COLO668 (cell line): Measurements from ENCODE around the gene LRRFIP1.
A peak's percentile ranks its signal among the peaks of the same experiment; 100 is the strongest.
"Not testable (repeated sequence)": the region's sequence is repeated elsewhere in the genome, so short reads cannot be mapped to it uniquely, and the experiment has no call there.

Source experiments
- DNase-seq: peaks from one replicate; lab custom pipeline; 2025; ENCODE audit not compliant: unreplicated experiment; lab: John Stamatoyannopoulos, UW

LRRFIP1 gene

DNA sequence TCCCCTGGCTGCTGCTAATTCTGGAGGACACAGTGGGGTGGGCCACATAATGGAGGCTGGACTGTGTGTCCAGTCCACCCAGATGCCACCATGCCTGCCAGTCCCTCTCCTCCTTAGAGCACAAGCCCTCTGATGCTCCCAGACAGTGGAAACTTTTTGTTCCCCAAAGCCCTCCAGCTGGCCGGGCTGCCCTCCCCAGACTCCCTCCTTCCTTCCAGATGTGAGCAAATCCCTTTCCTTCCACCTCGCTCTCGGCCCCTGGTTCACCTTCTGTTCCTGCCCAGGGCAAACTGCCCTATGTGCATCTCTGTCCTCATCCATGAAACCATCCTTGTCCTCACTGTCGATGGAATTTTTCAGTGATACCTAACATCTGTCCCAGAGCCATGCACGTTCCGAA, 33.9 kb downstream of the LRRFIP1 start:
- DNase-seq = no peak

DNA sequence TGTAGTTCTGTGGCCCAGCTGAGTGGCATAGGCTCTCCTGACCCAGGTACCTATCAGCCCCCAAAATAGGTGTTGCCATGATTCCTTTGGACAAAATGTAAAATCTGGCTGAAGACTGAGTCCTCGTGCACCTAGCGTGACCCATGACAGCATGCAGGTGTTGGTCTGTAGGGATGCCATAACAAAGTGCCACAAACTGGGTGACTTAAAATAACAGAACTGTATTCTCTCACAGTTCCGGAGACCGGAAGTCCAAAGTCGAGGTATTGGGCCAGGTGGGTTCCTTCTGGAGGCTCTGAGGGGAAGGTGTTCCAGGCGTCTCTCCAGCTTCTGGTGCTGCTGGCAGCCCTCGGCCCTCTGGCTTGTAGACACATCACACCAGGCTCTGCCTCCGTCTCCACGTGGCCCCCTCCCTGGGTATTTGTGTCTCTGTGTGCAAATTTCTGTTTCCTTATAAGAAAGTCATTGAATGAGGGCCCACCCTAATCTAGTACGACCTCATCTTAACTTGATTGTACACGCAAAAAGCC, 34.5 kb downstream of the LRRFIP1 start:
- DNase-seq = no peak

DNA sequence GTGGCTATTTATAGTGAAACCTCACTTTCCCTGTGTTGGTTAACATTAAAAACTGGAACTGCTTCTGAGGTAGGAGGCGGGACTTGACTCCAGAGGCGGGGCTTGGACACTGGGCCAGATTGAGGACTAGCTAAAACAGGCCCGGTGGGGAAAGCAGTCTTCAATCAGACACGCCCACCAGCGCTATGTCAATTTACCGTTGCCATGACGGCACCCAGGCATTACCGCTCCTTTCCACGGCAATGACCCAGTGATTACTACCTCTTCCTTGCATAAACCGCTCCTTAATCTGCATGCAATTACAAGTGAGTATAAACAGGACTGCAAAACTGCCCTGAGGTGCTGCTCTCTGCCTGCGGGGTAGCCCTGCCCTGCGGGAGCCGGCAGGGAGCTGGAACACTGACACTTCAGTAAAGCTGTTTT, 35.3 kb downstream of the LRRFIP1 start:
- peak; percentile 82 for DNase-seq

DNA sequence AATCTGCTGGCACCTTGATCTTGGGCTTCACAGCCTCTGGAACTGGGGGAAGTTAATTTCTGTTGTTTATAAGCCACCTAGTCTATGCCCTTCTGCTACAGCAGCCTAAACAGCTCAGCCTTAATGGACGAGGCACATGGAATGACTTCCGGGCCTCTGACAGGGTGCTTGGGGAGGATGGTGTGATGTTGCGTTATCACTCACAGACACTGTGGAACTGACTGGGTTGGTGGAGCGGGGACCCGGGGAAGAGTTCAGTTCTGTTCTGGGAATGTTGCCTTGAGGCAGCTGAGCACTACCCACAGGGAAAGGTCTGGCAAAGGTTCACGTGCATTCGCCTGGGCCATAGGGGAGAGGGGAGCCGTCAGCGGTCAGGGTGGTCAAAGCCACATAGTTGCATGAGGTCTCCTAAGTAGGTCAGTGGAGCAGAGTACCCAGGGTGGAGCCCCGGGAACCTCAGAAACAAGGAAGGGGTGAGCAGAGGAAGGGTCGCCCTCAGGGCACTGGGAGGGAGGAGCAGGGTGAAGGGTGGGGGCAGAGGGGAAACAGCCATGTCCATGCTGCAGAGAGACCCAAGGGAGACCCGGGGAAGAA, 36.2 kb downstream of the LRRFIP1 start:
- DNase-seq = no peak

DNA sequence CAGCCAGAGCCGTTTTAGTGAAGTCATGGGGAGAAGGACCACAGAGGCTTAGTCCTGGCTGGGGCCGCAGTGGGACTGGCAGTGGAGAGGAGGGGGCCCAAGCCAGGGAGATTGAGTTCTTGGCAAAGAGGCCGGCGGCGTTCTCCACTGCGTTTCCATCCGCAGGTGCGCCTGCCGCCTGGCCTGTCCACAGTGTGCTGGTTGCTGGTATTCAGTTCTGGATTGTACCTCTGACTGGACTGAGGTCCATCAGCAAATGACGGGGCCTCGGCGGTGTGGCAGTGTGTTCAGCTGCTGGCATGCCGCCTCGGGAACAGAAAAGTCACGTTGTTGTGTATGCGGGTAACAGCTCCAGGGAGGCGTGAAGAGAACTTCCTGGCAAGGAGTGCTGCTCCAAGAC, 36.8 kb downstream of the LRRFIP1 start:
- no peak for DNase-seq

DNA sequence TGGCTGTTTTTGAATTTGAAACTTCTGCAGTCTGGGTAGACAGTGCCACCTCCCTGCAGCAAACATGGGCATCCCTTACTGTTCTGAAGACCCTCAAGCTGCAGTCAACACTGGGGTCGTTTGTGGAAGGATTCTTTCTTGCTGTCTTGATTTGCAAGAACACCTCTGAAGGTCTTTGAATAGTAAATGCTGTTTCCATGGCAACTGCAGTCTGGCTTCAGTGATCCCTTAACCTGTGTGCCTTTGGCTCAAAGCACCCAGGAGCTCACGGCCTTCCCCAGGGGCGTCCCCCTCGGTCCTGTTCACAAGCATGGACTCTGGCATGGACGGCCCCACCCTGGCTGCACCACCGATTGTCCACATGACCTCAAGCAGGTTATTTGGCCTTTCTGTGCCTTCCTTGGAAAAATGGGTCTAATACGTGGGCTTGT, 38.3 kb downstream of the LRRFIP1 start:
- no peak for DNase-seq

DNA sequence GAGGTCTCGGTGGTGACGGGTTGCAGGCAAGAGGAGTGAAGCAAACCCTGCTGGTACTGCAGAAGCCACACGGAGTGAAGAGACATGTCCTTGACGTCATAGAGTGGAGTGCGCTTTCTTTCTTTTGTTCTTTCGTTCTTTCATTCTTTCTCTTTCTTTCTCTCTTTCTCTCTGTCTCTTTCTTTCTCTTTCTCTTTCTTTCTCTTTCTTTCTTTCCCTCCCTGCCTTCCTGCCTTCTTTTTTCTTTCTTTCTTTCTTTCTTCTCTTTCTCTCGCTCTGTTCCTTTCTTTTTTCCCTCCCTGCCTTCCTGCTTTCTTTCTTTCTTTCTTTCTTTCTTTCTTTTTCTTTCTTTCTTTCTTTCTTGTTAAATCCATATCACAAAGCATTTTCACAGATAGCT, 39.2 kb downstream of the LRRFIP1 start:
- no peak for DNase-seq

DNA sequence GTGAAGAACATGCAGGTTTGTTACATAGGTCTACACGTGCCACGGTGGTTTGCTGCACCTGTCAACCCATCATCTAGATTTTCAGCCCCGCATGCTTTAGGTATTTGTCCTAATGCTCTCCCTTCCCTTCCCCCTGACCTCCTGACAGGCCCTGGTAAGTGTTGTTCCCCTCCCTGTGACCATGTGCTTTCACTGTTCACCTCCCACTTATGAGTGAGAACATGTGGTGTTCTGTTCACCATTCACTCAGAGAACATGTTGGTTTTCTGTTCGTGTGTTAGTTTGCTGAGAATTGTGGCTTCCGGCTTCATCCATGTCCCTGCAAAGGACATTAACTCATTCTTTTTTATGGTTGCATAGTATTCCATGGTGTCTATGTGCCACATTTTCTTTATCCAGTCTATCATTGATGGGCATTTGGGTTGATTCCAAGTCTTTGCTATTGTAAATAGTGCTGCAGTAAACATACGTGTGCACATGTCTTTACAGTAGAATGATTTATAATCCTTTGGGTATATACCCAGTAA, 39.7 kb downstream of the LRRFIP1 start:
- not testable (repeated sequence) for DNase-seq

DNA sequence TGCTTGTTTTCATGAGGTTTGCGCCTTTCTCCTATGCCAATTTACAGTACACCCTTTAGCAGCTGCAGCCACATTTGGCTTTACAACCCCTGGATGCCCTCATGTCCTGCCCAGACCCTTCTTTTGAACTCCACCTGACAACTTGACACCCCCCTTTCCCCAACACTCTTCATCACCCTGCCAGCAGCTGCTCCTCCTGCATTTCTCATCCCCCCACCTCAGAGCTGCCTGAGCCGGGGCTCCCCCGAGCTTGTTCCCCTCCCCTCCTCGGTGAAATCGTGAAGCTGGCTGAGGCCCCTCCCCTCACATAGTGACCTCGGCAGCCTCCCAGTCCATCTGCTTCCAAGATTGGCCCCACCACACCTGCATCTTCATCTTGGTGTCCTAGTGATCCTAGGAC, 40.5 kb downstream of the LRRFIP1 start:
- no peak for DNase-seq

DNA sequence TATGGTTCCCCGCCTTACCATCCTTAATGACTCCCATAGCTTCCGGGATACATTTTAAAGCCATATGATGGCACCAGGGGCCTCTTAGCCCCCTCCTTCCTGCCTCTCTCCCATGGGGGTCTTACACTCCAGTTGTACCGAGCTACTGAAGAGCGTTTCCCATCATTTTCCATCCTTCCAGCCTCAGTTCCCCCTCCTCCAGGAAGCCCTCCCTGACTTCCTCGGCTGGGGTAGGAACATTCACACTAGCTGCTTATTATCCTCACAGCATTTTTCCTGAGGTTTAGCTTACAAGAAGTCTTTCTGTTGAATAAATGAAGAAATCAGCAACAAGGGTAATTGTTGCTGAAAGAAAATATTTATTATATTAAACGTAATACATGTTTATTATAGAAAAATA, 41.1 kb downstream of the LRRFIP1 start:
- no peak for DNase-seq

DNA sequence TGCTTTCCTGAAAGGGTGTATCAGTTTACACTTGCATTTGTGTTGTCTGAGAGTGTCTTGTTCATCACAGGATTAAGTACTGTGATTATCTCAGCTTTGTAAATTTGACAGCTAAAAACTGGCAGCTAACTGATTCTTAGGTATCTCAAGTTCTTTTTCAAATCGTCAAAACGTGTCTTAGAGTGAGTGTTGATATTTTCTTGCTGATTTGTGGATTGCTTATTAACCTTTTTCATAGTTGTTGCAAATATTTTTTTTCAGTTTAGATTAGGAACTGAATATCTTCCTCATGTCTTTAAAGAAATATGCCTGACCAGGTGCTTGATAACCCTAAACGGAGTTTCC, 41.9 kb downstream of the LRRFIP1 start:
- no peak for DNase-seq

DNA sequence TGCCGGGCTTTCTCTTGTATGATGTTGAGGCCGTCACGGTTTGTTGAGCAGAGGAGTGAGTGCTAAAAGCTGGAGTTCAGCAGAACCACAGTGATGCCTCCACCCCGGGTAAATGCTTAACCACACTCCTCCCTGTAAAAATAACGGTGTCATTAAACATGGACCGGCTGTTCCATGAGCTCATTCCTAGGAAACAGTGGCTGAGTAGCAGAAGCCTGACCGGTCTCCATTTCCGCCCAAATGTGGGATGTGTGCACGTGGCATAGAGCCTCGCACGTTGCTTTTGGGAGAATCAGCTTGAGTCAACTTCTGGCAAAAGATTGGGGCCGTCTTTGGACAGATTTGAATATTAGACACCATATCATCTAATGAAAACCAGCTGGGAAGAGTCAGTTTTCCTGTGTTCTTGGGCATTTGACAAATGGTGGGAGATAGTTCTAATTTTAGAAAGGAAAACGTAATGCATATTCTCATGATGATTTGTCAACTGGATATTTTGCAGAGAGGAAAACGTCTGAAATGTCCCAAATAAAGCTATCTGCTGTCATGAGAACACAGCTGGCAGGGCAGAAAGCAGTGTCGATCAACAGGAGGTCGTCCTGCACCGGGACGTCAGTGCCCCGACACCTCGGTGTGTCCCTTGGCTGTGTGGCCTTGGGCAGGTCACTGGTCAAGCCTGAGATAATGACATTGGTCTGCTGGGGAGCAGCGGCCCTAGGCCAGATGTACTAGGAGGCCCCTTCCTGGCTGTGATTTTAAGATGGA, 42.4 kb downstream of the LRRFIP1 start:
- peak; percentile 90 for DNase-seq

DNA sequence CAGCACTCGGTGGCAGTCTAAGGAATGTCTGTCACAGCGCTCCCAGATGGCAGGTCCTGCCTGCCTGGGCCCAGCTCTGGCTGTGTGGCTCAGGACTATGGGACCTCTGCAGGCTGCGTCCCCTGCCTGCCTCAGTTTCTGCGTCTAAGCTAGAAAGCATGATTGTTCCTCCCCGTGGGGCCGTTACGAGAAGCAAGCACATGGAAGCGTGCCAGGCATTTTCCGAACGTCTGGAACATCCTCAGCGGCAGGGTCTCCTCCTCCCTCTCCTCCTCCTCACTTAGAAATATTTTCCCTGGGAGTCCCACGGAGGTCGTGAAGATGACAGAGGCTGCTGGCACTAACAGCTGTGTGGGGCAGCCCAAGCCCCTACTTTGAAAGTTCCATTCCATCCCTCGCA, 43.3 kb downstream of the LRRFIP1 start:
- DNase-seq = no peak

DNA sequence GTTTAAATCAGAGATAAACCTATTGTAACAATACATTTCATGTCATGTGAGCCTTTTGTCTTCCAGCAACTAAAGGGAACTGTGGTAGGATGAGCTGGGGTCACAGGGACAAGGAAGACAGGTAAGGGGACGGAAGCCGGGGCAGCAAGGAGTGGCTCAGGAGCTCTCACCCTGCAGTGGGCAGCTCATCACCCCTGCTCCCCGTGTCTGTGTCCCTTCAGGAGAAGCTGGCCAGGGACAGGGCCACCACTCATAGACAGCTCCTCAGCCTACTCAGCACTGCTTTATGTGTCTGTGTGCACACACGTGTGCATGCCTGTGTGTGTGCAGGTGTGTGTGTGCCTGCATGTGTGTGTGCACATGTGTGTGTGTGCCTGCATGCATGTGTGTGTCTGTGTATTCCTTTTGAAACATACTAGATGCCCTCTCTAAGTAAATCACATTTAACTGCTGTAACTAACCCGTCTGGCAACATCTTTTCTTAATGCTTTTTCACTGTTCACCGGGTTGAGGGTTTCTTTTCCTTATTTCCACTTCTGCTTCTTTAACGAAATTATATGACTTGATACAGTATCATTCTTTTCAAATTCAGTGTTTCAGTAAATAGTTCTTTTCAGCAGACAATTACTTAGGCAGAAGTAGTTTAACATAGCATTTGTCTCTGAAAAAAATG, 44.2 kb downstream of the LRRFIP1 start:
- DNase-seq = no peak

DNA sequence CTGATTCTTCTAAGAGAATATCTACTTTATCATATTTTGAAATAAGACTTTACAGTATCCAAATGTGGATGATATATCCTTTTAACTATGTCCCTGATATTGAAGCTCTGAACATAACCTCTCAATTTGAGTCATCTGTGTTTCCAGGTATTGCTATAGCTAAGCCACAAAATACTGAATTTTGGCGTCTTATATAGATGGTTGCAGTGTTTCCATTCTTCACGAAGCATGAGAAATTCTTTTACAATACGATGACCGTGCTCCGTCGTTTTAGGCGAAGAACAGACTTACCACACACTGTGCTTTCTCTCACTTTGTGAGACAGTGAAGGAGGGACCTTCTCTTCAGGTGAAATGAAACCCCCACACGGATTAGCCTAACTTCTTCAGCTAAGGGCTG, 45.3 kb downstream of the LRRFIP1 start:
- DNase-seq = no peak

DNA sequence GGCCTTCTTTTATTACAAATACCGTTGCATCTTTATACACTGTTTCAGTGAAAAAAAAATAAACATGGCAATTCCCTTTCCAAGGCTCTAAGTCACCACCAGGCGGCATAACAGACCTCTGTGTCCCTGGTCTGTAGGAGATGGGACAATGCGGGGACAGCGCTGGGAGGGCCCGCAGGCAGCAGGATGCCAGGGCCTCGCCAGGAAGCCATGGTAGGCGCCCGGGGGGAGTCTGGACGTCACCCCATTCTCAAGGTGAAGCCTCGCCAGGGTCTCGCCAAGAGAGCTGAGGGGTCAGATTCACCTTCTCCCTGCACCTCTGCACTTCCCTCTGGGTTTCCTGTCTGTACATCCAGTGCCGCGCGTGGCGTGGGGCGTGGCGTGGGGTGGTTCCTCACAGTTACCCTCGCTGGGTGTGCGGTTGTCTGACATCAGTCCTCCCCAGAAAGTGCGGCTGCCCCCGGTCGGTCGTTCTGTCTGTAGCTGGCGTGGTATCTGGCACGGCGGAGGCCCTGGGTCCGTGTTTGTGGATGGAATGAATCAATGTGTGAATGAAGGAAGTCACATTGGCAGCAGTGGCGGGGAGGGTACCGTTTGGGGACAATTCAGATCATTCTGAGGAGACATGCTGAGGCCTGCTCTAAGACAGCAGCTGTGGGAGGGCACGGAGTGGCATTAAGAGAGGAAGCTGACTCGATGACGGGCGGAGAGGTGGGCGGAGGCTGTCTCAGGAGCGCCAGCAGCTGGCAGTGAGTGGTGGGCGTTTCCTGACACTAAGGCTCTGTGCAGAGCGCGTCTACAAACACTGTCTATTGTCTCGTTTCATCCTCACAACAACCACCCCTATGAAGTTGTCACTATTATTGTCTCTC, 46.0 kb downstream of the LRRFIP1 start:
- peak; percentile 85 for DNase-seq

DNA sequence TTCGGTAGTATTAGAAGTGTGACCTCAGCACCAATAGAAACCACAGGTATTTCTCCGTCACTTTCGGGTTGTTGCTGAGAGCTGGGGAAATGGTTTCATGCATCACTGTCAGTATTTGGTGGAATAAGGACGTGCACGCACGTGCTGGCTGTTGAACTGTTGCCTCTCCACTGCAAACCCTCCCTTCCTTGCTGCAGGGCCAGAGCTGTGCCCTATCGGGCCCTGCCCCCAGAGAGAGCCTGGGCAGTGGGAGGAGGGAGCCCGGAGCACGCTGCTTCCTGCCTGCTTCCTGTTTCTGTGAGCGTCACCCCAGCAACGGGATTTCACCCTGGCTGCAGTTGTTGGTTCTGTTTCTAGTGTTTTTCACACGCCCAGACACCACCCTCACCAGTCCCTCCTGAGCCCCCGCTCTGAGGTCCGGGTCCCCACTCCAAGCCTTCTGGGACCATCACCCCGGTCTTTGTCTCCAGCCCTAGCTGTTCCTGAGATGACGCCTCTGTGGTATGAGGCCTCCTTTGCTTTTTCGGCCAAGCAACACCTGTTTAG, 47.4 kb downstream of the LRRFIP1 start:
- peak; percentile 82 for DNase-seq

DNA sequence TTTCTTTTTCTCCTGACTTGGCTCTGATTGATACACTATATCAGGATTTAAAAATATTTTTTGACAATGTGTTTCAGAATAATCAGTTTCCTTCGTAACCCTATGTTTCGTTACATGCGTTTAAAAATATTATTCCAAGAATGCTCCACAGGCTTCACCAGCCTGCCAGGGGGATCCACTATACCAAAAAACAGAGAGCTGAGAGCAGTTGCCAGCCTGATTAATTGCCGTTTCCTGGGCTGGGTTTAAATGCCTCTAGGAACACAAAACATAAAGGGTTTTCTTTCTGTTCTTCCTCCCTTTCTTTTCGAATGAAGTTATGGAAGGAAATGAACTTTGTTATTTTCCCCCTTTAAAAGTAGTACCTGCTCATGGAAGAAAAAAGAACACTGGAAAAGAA, 47.9 kb downstream of the LRRFIP1 start:
- DNase-seq = no peak

DNA sequence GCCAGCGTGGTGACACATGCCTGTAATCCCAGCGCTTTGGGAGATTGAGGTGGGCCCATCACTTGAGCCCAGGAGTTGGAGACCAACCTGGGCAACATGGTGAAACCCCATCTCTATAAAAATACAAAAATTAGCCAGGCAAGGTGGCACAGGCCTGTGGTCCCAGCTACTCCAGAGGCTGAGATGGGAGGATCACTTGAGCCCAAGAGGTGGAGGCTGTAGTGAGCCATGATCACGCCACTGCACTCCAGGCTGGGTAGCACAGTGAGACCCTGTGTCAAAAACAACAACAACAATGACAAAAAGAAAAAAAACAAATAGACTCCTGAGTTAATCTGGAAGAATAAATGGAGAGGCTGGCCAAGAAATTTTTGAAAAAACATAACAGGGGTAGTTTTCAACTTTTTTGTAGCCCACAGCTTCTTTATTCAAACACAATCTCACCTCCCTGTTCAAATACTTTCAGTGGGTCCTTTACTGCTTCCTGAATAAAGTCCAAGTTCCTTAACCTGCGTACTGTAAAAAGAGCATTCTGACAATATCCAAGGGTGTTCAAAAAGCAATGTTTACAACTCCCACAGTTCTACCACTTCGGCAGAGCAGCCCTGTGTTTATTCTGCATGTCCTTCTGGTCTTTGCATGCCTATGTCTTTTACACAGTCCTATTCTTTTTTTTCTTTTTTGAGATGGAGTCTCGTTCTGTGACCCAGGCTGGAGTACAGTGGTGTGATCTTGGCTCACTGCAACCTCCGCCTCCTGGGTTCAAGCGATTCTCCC, 53.5 kb downstream of the LRRFIP1 start:
- DNase-seq = no peak

DNA sequence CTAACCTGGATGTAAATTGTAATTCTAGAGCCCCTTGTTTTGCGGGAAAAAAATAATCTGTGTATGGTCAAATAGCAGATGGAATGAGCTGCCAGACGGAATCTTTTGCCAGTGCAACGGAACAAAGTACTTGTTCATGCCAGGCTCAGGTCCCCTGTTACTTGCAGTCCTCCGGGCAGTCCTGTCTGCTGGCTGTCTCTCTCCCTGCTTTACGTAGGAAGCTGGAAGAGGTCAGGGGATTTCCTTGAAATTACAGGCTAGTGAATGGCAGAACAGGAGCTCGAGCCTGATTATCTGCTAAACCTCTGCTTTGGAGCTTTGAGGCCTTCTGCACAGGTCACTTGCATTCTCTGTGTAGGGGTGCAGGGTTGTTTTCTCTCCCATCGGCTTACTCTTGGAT, 54.8 kb downstream of the LRRFIP1 start:
- DNase-seq = no peak
